HAP-1 (cell line): ENCODE measurements around the gene NFE2.
A peak's percentile ranks its signal among the peaks of the same experiment; 100 is the strongest.

Experiments
- DNase-seq, 2 experiments: peaks; one replicate each; pipeline ENCODE4 v3.0.0-alpha.2; 2016 to 2020; ENCODE audit warnings: low spot score in 2 of 2
- H3K27me3 ChIP-seq: fragments of 250-450 bp; sonication (Bioruptor Pico); 2 replicates; pipeline ENCODE4 v1.5.1; 2020; ENCODE audit warnings: low read depth, mild to moderate bottlenecking, moderate library complexity
- H3K36me3 ChIP-seq: fragments of 250-450 bp; sonication (Bioruptor Pico); replicated peaks from 2 replicates; pipeline ENCODE4 v1.5.1; 2020; ENCODE audit warnings: mild to moderate bottlenecking
- H3K4me1 ChIP-seq: fragments of 250-450 bp; sonication (Bioruptor Pico); 2 replicates; pipeline ENCODE4 v1.5.1; 2020; ENCODE audit warnings: mild to moderate bottlenecking
- H3K4me3 ChIP-seq: fragments of 250-450 bp; sonication (Bioruptor Pico); 2 replicates; pipeline ENCODE4 v1.5.1; 2020; ENCODE audit warnings: mild to moderate bottlenecking, moderate library complexity
- H3K9me3 ChIP-seq: fragments of 250-450 bp; sonication (Bioruptor Pico); 2 replicates; pipeline ENCODE4 v1.5.1; 2020; ENCODE audit warnings: mild to moderate bottlenecking, moderate library complexity
- in situ Hi-C: fragments of 300-500 bp; cut with MboI; formaldehyde crosslinking; loops from 3 replicates; pipeline ENCODE4 v1.14.3; 2020; ENCODE audit warnings: low sequenced_read_pairs, inconsistent platforms, mixed read lengths

The NFE2 gene

DNA sequence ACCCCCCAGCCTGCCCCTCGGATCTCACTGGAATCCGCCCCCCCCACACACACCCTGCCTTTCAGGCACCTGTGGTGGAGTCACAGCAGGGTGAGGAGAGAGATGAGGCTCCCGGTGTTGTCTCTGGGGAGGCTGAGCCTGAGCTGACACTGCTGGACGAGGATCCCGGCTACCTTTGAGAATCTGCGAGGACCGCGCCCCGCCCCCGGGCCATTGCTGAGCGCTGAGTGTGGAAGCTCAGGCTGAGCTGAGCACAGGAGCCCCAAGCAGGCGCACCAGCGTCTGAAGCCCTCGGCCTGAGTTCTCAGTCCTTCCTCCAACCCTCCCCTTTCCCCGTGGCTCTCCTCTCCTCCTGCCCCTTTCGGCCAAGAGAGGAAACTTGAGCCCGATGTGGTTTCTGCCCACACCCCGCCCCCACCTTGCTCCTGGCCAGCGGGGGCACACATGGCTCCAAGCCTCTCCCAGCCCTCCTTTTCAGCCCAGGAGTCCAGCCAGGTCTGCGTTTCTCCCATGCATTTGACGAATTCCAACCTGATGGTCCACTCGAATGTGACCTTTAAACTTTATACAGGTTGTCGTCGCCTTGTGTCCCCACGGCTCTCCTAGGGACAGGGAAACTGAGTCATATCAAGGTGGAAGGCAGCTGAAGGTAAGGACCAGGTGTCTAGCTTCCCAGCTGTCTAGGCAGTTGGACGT lies at the start of gene NFE2:
NFE2 (minus strand) TSS at position 284 of the 696 bp plus-strand sequence. CDS start 5,767 bp downstream, outside the sequence.
- DNase-seq = peak; percentile 49 to 83
- peaks cover 4% of the 10 kb centered on the region; the same call in 1 of the 2 replicates for H3K4me1 ChIP-seq
- H3K27me3 ChIP-seq = peaks cover 46% of the 10 kb centered on the region
- in situ Hi-C loops = no loop called here
- H3K36me3 ChIP-seq = no peaks in the 10 kb centered on the region
- H3K9me3 ChIP-seq = no peaks in the 10 kb centered on the region
- H3K4me3 ChIP-seq = peak within 1 kb of the TSS; percentile 3; the same call in 1 of the 2 replicates

DNA sequence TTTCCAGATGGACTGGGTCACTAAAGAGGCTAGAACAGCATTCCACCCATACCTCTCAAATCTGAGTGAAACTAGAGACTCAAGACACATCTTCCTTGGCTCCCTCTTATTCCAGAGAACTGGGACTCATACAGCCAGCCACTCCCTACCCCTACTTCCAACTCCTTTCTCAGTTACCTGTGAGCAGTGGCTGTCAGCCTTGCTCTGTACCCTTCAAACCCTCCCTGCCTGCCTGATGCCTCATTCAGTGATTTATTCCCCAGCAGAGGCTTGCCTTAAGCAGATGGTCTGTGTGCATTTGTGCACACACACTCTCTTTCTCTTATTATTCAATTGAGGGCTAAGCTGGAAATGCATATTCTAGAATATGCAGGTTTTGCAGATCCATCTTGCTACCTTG lies 48.9 kb upstream of the NFE2 start:
- in situ Hi-C loops = loop anchor here (25.0 kb wide), 1 partner anchor 362 kb away; the partner anchor contains the start of gene HOXC10

DNA sequence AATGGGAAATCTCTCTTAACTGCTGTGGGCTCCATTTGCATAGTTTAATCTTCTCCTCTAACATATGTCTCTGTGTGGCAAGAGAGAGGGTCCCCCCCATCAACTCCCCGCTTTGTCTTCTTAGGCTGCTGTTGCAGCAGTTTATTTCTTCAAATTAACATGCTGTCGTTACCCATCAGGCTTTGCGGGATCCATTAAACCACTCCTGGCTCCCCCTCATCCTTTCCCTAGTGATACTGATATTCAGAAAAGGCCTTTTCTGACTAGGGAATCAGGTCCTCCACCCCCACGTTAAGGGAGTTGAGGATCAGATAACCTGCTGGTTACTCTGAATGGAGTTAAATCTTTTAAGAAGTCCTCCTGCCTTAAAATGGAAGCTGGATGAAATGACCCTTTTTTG lies 48.2 kb upstream of the NFE2 start:
- Histone ChIP-seq H3K4me1 (peaks cover 24% of the 10 kb centered on the region), H3K36me3 (peaks cover 76% of the 10 kb centered on the region), H3K27me3 (no peaks in the 10 kb centered on the region), H3K9me3 (no peaks in the 10 kb centered on the region), H3K4me3 (no peak overlapping the region)
- DNase-seq = no peak
- in situ Hi-C loops = no loop called here

More for the DNA sequence above, 48.9 kb upstream of the NFE2 start:
- Histone ChIP-seq H3K9me3 (no peaks in the 10 kb centered on the region), H3K4me1 (peaks cover 24% of the 10 kb centered on the region), H3K36me3 (peaks cover 69% of the 10 kb centered on the region), H3K27me3 (no peaks in the 10 kb centered on the region), H3K4me3 (no peak overlapping the region)
- DNase-seq = no peak

DNA sequence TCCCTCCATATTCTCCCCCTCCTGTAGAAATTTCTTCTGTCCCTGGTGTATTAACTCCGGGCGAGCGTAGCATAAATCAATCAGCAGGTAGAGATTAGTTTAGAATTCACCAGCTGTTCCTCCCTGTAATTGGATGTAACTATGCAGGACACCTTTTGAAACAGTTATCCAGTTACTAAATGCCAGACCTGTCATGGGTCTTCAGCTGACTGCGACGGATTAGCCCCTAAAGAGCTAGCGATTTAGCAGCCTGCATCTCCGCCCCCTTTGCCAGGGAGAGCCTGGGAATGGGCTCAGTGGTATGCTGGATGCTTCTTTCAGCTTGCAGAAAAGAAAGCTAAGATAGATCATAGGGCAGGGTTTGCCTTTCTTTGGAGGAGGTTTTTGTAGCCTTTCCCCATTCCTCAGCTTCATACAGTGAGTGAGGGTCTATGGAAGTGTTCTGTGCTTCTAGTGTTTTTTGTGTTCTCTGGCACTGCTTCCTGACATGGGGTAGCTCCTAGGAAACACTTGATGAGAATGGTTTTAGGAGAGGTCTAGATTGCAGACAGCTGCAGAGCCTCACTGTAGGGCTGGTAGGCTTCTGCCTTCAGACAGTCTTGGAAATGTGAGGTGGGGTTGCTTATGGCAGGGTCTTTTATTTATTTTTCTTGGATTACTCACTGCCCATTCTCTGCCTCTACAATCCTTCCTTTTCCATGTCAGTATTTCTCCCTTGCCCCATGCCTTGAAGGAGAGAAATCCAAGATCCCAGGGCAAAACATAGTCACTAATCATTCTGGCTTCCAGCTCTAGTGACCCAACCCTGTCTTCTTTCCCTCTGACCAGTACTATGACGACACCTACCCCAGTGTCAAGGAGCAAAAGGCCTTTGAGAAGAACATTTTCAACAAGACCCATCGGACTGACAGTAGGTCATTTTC lies 40.8 kb upstream of the NFE2 start:
- Histone ChIP-seq H3K4me1 (peaks cover 4% of the 10 kb centered on the region), H3K9me3 (no peaks in the 10 kb centered on the region), H3K4me3 (no peak overlapping the region), H3K36me3 (peaks cover 75% of the 10 kb centered on the region), H3K27me3 (no peaks in the 10 kb centered on the region)
- DNase-seq = peak in 1 of 2 experiments; percentile 40
- in situ Hi-C loops = no loop called here

DNA sequence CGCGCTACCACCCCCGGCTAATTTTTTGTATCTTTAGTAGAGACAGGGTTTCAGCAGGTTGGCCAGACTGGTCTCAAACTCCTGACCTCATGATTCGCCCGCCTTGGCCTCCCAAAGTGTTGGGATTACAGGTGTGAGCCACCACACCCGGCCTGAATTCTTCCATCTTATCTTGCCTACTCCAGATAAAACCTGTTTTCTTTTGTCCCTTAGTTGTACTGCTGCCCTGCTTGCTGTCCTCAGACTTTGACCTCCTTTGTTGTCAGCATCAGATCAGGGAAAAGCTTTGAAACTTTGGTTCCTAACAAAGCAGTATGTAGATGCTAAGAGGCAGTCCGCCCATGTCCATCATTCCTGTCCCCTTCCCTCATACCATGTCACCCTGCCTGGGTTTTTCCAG lies 40.0 kb upstream of the NFE2 start:
- no peak for DNase-seq
- H3K4me3 ChIP-seq = no peak overlapping the region
- H3K4me1 ChIP-seq = peaks cover 4% of the 10 kb centered on the region
- no peaks in the 10 kb centered on the region for H3K27me3 ChIP-seq
- H3K36me3 ChIP-seq = peaks cover 67% of the 10 kb centered on the region
- in situ Hi-C loops = no loop called here
- no peaks in the 10 kb centered on the region for H3K9me3 ChIP-seq

DNA sequence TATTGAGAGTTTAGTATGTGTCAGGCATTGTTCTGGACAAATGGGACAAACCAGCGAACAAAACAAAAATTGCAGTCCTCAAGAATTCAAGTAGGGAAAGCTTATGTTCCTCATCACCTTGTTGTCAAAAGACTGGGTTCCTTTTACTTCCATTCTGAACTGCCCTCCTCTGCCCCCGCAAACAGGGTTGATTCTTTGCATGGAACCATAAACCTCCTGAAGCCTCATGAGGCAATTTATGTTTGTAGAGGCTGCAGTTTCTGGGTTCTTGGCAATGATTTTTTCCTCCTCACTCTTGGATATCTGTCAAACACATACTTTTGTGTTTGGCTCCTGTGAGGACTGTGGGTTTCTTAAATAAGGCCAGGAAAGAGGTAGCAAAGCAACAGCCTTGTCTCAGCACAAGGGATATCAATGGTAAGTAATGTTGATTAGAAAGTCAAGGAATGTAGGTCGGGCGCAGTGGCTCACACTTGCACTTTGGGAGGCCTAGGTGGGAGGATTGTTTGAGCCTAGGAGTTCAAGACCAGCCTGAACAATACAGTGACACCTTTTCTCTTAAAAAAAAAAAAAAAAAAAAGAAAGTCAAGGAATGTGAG lies 38.0 kb upstream of the NFE2 start:
- Histone ChIP-seq H3K27me3 (no peaks in the 10 kb centered on the region), H3K4me3 (no peak overlapping the region), H3K36me3 (peaks cover 48% of the 10 kb centered on the region), H3K9me3 (no peaks in the 10 kb centered on the region), H3K4me1 (peaks cover 4% of the 10 kb centered on the region)
- in situ Hi-C loops = no loop called here
- no peak for DNase-seq

DNA sequence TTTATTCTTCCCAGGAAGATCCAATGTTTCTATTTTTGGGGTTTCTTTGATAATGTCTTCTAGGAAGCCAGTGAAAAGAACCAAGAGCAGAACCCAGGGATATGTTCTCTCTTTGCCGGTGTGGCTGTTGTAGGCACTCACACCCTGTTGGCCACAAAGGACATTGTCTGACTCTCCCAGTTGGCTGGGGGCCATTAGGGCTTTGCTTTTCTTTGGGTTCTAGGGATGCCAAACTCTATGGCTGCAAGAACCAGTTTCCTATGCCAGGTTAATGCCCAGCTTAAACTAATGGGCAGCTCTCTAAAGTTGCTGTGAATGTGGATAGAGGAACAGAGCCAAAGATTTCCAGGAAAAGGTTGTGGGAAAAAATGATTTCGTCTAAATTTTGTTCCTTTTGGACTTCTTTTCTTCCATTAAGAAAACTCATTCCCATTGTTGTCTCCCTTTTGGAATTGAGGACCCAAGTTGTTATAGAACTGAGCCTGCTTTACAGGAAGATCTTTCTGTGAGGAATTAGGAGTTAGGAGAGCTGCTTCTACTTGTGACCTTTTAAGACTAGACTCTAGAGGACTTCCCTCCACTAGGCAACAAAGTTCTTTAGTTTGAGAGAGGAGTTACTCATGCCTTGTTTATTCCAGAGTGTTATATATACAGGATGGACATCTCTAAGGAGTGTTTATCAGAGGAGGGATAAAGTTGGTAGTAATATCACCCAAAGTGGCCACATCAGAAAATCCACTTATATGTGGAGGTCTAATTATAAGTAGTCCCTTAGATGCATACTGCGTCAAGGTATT lies 37.2 kb upstream of the NFE2 start:
- Histone ChIP-seq H3K9me3 (no peaks in the 10 kb centered on the region), H3K36me3 (peaks cover 41% of the 10 kb centered on the region), H3K4me1 (peaks cover 4% of the 10 kb centered on the region), H3K27me3 (no peaks in the 10 kb centered on the region), H3K4me3 (no peak overlapping the region)
- DNase-seq = no peak
- in situ Hi-C loops = no loop called here

DNA sequence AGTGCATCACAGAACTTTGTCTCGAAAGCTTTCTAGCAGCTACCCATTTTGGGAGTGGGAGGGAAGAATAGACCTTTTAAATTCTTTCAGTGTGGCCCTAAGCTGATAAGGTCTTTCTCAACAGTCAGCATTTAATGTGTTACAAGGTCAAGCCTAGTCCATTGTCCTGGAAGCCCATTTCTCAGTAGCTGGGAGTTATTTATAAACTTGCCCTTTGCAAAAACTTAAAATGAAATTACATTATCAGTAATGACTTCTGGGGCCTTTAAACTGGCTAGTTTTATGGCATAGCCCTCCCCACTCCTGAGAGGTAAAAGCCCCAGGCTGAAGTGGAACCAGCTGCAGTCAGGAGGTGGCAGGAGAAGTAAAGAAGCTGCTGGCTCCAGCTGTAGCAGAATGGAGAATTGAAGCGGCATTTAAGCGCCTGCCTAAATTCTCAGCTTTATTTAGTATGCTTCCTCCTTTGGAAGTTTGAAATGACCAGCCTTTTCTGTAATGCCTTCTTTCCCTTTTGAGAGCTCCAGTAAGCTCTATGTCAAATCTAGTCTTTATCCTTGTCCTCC lies 36.5 kb upstream of the NFE2 start:
- H3K36me3 ChIP-seq = peaks cover 36% of the 10 kb centered on the region
- no peaks in the 10 kb centered on the region for H3K9me3 ChIP-seq
- in situ Hi-C loops = no loop called here
- no peaks in the 10 kb centered on the region for H3K27me3 ChIP-seq
- peaks cover 4% of the 10 kb centered on the region for H3K4me1 ChIP-seq
- DNase-seq = no peak
- H3K4me3 ChIP-seq = no peak overlapping the region

DNA sequence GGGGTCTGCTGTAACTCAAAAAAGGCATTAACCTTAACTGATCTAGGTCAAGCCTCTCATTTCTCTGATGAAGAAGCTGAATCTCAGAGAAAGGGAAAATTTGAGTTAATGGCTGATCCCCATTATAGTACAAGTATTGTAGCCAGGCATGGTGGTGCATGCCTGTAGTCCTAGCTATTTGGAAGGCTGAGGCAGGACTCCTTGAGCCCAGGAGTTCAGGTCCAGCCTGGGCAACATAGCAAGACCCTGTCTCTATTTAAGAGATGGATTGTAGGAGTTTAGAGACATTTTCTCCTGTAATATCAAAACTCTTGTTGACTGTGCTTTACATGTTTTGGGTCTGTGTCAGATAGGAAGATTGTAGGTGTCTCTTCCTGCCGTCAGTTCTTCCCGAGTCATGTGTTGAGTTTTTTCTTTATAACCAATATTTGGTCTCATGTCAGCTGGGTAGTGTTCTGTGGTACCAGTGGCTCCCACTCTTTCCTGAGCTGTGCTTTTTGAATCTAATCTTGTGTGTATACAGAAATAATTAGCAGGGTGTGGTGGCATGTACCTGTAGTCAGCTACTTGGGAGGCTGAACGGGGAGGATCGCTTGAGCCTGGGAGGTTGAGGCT lies 32.7 kb upstream of the NFE2 start:
- DNase-seq = no peak
- in situ Hi-C loops = no loop called here
- H3K27me3 ChIP-seq = no peaks in the 10 kb centered on the region
- peaks cover 18% of the 10 kb centered on the region for H3K36me3 ChIP-seq
- no peak overlapping the region for H3K4me3 ChIP-seq
- peaks cover 12% of the 10 kb centered on the region for H3K4me1 ChIP-seq
- no peaks in the 10 kb centered on the region for H3K9me3 ChIP-seq

DNA sequence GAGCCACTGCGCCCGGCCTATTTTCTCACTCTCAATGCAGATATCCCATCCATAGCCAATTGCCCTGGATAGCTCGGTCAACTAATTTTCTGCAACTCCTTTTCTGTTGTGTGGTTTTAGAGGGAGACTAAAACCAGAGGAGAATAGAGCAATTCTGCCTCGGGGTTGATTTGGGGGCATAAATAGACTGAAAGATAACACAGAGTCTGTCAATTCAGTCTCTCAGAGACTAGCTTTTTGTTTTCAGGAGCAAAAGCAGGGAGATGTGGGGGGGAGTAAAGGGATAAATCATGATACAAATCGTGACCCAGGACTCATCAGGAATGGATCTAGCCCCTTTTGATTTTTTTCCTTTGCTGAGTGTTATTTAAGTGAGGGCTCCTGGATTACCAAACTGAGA lies 30.6 kb upstream of the NFE2 start:
- no peaks in the 10 kb centered on the region for H3K27me3 ChIP-seq
- peaks cover 15% of the 10 kb centered on the region for H3K36me3 ChIP-seq
- H3K4me1 ChIP-seq = peaks cover 17% of the 10 kb centered on the region
- no peak overlapping the region for H3K4me3 ChIP-seq
- H3K9me3 ChIP-seq = no peaks in the 10 kb centered on the region
- no peak for DNase-seq
- in situ Hi-C loops = no loop called here

DNA sequence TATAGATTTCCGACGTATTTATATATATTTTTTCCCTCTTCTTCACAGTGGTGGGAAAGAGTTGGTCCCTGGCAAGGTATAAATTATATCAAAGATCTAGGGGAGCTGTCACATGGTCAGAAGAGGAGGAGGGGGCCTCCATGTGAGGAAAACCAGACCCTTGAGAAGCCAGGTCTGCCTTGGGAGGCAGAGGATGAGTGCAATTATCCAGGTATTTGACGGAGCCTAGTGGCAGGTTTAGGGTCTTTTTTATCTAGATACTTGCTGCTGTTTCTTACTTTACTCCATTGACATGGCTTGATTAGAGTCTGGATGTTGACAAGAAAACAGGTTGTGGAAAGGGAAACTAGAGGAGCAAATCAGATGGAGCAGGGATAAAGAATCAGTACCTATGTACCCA lies 29.6 kb upstream of the NFE2 start:
- H3K27me3 ChIP-seq = no peaks in the 10 kb centered on the region
- no peak for DNase-seq
- peaks cover 15% of the 10 kb centered on the region for H3K36me3 ChIP-seq
- no peaks in the 10 kb centered on the region for H3K9me3 ChIP-seq
- in situ Hi-C loops = no loop called here
- no peak overlapping the region for H3K4me3 ChIP-seq
- peaks cover 19% of the 10 kb centered on the region for H3K4me1 ChIP-seq

DNA sequence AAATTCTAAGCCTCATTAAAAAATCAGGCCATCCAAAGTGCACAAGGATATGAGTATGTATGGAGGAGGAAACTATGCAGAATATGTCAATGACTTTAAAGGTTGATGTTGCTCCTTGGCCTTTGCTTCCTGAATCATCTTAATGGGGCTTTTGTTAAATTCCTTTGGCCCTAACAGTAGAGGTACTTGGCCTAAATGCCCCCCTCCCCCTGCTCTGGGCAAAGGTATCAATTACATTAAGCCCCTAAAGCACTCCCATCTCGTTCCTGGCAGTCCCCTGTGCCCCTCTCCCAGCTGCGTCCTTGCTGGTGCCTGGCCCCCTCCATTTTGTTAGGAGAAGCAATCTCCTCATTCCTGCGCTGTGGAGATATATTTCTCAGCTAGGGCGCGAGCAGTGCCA lies 28.9 kb upstream of the NFE2 start:
- H3K4me3 ChIP-seq = no peak overlapping the region
- no peak for DNase-seq
- H3K4me1 ChIP-seq = peaks cover 19% of the 10 kb centered on the region
- in situ Hi-C loops = no loop called here
- no peaks in the 10 kb centered on the region for H3K9me3 ChIP-seq
- no peaks in the 10 kb centered on the region for H3K27me3 ChIP-seq
- peaks cover 15% of the 10 kb centered on the region for H3K36me3 ChIP-seq
